IPS DF 4.7 (cell line): ENCODE measurements around the gene LILRA5.
"Not testable (repeated sequence)": the region's sequence is repeated elsewhere in the genome, so short reads cannot be mapped to it uniquely, and the experiment has no call there.

Source experiments
- DNase-seq: peaks from one replicate; pipeline ENCODE4 v3.0.0-alpha.2; 2013; ENCODE audit warnings: low spot score; ENCODE audit errors: extremely low read depth

The LILRA5 gene

DNA sequence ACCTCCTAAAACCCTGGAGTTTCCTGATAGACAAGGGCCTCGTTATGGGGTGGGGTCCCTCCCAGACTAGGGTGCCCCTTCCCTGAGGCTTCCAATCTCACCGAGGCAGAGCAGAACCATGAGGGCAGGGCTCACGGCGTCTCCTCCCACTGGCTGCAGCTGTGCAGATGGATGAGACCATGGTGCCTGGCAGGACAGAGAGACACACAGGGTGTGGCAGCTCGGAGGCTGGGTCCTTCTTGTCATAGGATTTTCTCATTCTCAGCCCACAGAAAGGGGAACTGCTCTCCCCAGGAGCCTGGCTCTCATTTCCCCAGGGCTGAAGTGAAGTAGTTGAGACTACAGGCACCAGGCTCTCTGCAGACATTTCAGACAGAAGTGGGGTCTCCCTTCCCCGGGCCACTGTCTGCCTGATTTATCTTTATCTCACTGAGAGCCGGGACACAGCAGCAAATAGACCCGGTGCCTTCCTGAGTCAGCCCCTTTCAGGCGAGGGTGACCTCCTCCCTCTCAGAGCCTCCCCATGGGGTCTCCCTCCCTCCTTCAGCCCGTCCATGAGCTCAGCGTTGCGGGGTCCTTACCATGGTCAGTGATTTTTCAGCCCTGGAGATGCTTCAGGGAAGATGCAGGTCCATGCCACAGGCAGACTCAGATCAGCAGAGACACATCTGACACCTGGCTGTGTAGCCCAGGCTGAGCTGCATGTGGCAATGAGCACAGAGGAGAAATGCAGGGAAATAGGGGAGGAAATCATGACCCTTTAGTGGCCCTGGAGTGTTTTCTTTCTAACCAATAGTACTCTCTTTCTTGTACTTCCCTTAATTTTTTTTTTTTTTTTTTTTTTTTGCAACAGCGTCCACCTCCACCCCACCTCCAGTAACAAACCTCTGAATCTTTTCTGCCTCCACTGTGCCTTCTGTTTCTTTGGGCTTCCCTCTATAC, at the start of gene LILRA5:
TSS of gene LILRA5 (minus strand) at position 731 of the 942 bp plus-strand sequence. CDS start at position 584, 147 bp downstream.
- no peak for DNase-seq

DNA sequence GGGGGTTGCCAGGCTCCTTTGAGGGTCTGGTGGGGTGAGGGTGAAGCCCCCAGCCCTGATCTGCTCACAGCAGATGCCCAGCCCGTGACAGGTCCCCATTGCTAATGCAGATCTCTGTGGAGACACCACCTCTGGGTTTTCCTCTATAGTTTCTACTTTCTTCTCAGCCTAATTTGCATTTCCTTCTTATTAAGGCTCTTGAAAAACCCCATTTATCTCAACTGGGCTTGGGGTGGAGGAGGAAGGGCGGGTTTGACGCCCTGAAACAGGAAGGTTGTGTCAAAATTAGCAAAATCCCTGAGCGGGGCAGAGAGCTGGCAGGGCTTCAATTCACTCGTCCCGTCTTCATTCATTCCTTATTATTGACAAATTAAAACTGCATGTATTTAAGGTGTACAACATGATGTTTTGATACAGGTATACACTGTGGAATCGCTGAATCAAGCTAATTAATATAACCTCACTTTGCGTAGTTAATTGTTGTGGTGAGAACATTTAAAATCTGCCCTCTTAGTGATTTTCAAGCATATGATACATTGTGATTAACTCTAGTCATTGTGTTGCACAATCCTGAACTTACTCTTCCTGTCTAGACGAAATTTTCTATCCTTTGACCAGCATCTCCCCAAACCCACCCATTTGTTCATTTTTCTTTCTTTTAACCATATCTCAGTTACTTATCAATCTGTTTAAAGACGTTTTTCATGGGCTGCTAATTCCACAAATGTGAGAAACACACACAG, 48.9 kb upstream of the LILRA5 start:
- DNase-seq, result not testable (repeated sequence)

- DNase-seq, result not testable (repeated sequence)
These were observed 46.3 kb upstream of the LILRA5 start for GRCh38 chr19:54359149-54359820.

- no peak for DNase-seq
These were observed 44.4 kb upstream of the LILRA5 start for GRCh38 chr19:54357381-54357780.

DNA sequence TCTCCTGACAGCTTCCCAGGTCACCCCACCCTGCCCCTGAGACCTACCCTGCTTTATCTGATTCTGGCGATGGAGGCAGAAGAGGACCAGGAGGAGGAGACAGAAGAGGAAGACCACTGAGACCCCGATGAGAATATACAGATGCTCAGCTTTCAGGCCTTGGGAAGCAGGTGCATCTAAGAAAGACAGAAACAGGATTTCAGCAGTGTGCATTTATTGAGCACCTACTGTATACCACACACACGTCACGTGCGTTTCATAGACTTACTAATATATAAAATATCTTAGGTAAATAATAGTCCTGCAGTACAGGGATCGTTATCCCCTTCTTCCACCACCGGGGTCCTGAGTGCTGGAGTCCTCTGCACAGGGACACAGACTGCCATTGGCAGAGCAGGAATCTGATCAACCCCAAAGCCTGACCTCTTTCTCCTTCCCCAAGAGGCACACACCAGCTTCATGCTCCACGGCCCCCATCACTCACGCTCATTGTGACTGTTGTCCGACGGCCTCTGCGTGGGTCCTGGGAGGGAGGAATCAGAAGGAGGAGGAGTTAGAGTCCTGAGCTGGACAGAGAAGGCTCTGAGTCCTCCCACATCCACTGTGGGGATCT, 43.6 kb upstream of the LILRA5 start:
- no peak for DNase-seq

DNA sequence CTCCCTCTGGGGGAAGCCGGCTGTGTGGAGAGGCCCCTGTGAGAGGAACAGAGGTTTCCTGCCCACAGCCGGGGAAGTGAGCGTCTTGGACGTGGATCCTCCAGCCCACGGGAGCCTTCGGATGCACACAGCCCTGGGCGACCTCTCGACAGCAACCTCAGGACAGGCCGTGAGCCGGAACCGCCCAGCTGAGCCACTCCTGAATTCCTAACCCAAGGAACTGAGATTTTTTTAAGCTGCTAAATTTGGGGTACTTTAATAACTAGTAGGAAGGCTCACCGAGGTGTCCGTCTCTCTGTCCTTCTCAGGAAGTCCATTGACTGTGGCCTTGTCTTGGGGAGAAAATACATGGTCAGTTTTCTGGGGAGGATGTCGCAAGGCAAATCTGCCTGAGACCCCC, 42.7 kb upstream of the LILRA5 start:
- DNase-seq, result no peak

DNA sequence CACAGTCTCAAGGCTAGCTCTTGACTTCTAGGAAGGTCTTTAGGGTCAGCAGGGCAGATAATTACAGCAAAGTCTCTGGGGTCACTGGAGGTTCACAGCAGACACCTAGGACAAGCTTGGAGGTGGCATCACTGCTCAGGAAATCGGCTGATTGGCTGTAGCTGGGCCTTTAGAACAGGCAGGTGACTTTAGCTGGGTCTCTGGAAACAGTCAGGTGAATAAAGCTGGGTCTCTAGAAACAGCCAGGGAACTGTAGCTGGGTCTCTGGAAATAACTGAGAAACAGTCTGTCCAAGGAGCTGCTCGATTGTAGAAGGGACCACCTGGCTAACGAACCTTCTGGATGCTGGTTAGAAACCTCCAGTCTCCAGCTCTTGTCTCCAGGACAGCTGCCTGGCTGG, 41.8 kb upstream of the LILRA5 start:
- no peak for DNase-seq

DNA sequence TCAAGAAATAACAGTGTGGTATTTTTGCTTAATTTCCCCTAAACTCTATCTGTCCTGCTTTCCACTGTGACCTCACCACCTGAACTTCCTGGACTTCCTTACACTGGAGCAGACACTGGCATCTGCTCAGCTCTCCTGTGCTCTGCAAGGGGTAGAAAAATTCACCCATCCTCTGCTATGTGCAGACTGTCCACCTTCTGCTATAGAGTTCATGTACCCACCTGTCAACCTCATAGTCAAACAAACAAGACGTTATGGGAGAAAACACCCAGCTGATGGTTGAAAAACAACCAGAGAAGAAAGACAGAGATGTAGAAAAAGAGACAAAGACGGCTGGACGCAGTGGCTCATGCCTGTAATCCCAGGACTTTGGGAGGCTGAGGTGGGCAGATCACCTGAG, 39.6 kb upstream of the LILRA5 start:
- DNase-seq, result no peak

GRCh38 chr19:54352041-54352440, 39.1 kb upstream of the LILRA5 start:
- DNase-seq, result no peak

DNA sequence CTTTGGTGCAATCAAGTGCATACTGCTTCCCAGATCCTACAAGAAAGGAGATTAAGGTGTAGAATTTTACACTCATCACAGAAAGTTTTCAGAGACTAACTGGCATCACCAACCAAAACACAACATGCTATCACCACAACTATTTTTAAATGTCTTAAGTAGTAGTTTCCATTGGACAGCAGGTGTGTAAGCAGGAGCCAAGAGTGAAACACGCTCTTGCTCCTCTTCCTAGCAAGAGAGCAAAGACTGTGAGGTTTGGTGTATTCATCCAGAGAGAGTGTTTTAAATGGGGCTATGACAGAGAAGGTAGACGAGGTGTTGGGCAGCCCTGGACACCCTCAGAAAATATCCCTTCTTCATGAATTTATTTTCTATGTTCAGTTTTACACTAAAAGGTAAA, 38.5 kb upstream of the LILRA5 start:
- no peak for DNase-seq

- DNase-seq, result no peak
These were observed 33.0 kb upstream of the LILRA5 start for GRCh38 chr19:54345938-54346386.

DNA sequence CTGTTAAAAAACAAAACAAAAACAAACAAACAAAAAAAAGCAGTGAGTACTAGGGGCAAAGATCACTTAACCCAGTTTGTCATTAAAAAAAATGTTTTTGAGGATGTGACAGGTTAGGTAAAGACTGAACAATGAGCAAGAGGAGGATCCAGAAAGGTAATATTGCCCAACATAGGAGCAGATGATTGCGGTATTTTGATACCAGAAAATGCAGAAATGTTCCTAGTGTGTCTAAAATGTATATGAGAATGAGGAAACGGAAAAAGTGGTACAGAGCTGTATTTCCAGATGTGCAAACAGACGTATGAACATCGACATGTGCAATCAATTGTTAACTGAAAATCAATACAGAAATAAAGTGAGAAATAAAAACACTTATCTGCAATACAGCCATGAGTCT, 30.9 kb upstream of the LILRA5 start:
- DNase-seq, result no peak

GRCh38 chr19:54341295-54341694, 28.3 kb upstream of the LILRA5 start:
- DNase-seq, result no peak

GRCh38 chr19:54339646-54340358, 26.8 kb upstream of the LILRA5 start:
- no peak for DNase-seq

DNA sequence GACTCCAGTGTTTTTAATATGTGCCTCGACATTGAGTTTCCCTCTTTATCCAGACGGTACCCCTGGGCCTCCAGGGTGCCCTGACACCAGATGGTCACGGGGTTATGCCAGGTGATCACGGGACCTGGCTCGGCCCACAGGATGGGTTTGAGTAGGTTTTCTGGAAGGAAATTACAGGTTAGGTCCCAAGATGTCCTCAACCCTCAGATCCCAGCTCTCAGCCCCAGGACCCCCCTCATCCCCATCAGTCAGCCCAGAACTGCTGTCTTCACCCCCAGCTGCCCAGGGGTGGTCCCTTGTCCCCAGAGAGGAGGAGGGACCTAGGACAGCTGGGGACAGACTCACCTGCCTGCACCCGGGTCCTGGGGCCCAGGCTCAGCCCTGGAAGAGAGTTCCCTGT, 25.6 kb upstream of the LILRA5 start:
- DNase-seq, result no peak

DNA sequence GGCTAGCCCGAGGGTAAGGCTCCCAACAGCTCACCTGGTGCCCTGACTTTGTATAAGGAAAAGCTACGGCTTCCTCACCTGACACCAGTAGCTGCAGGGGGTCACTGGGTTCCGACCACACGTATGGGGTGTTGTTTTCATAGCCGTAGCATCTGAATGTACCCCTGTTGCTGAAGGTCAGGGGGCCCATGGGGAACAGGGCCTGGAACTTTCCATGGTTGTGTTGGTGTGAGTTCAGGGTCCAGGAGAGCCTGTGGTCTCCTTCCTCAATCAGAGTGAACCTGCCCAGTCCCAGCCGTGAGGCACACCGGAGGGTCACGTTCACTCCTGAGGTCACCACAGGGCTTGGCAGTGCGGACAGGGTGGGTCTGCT, 24.9 kb upstream of the LILRA5 start:
- no peak for DNase-seq

DNA sequence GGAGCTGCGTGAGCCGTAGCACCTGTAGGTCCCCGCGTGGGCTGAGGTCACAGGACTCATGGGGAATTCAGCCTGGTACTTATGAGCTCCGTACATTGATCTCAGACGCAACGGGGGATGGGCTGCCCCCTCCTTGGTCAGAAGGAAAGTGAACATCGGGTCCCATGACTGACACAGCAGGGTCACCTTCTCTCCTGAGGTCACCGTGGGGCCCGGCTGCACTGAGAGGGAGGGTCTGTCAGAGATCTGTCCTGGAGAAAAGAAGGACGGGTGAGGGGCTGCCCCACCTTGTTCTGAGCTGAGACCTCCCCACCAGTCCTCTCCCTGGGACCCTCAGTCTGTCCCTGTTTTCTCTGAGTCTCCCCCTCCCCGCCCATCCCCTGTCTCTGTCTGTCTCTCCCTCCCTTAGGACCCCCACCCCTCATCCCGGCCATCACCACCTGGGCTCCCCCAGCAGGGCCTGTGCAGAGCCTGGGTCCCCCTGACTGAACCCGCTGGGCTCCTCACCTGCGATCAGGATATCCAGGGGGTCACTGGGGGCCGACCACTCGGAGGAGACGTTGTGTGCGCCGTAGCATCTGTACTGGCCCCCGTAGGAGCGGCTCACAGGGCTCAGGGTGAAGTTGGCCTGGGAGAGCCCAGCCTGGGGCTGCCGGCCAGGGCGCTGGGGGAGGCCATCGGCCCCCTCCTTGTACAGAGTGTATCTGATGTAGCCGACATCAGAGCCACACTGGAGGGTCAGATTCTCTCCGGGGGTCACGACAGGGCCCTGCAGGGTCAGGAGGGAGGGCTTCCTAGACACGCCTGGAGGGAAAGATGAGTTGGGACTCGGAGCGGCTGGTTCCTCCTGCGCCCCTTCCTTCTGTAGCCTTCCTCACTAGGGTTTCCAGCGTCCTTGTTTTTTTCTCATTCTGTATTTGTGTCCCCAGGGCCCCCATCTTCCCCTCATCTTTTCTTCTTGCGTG, 24.2 kb upstream of the LILRA5 start:
- no peak for DNase-seq

- DNase-seq, result no peak
These were observed 23.3 kb upstream of the LILRA5 start for GRCh38 chr19:54335979-54336892.

DNA sequence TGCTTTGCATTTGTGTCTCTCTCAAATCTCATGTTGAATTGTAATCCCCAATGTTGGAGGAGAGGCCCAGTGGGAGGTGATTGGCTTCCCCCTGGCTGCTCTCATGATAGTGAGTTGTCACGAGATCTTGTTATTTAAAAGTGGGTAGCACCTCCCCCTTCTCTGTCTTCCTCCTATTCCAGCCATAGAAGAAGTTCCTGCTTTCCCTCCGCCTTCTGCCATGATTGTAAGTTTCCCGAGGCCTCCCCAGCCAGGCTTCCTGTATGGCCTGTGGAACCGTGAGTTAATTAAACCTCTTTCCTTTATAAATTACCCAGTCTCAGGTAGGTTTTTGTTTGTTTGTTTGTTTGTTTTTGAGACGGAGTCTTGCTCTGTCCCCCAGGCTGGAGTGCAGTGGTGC, 22.2 kb upstream of the LILRA5 start:
- DNase-seq, result no peak
